ENCODE results near the gene IMMP2L. TPM values are rescaled to one million over a fixed set of nuclear protein-coding genes. Genes with fewer than 3 reads are reported as not detected.
"Not testable (repeated sequence)": the region's sequence is repeated elsewhere in the genome, so short reads cannot be mapped to it uniquely, and the experiment has no call there.

Gene IMMP2L
- total and polyA plus RNA-seq, 2 of the 4 experiments (the other 2 are of a cell fraction) = 5.8 to 9.3 TPM

GRCh38 chr7:111470998-111471397 lies 91.3 kb downstream of the IMMP2L start:
- ATAC-seq (ENCODE audit: low read depth) = no peak
- no peak overlapping the region for H2AK5ac ChIP-seq (ENCODE audit: low read depth, low read length)
- H3K27ac ChIP-seq (ENCODE audit: insufficient read depth, low read length) = no peak overlapping the region
- no peak overlapping the region for H2BK20ac ChIP-seq (ENCODE audit: low read depth, low read length)
- no peak for DNase-seq
- TF ChIP-seq RAD21 (IDR thresholded peaks at IDR 0.05; ENCODE audit: low read length) = no peak
- no peak for TF ChIP-seq MAFK (IDR thresholded peaks at IDR 0.05; ENCODE audit: low read depth, low read length)
- TF ChIP-seq NFE2L2 (IDR thresholded peaks at IDR 0.05; ENCODE audit: low read depth, low read length) = no peak
- TF ChIP-seq RFX5 (IDR thresholded peaks at IDR 0.05; ENCODE audit: low read depth, low read length) = no peak
- no peak for TF ChIP-seq FOS (IDR thresholded peaks at IDR 0.05; ENCODE audit: low read depth, low read length)
- no peak for TF ChIP-seq USF2 (IDR thresholded peaks at IDR 0.05; ENCODE audit: low read depth, low read length)
- no peak for TF ChIP-seq RCOR1 (IDR thresholded peaks at IDR 0.05; ENCODE audit: insufficient replicate concordance, low read length)
- no peak for TF ChIP-seq POLR2A (IDR thresholded peaks at IDR 0.05; ENCODE audit: low read depth, low read length)
- no peak for TF ChIP-seq CHD1 (IDR thresholded peaks at IDR 0.05; ENCODE audit: low read depth, low read length)
- TF ChIP-seq MAZ (IDR thresholded peaks at IDR 0.05; ENCODE audit: borderline replicate concordance, low read depth, low read length) = no peak
- H3K9me1 ChIP-seq (ENCODE audit: insufficient read depth, low read length) = no peaks in the 10 kb centered on the region
- ChIA-PET CTCF (no interaction called here), POLR2A (ENCODE audit: unreplicated experiment) (no interaction called here)
- no peak overlapping the region for H4K8ac ChIP-seq (ENCODE audit: low read depth in 2 of 2, low read length in 2 of 2)
- WGBS, 2 experiments (ENCODE audit: extremely low coverage in 2 of 2, insufficient read length in 1 of 2) = no CpG with 5 or more reads among the region's 2 CpGs
- intact Hi-C loops (cut with micrococcal nuclease) (no loop called here), in situ Hi-C loops (cut with MboI; ENCODE audit: low sequenced_read_pairs) (no loop called here), dilution Hi-C loops (cut with HindIII; ENCODE audit: low sequenced_read_pairs, unreplicated experiment) (no loop called here)
- no peak overlapping the region for H3K4me3 ChIP-seq (ENCODE audit: insufficient read depth, low read depth, low read length)
- no peak overlapping the region for H3K9ac ChIP-seq (ENCODE audit: low read depth, low read length)
- no peaks in the 10 kb centered on the region for H3K36me3 ChIP-seq (ENCODE audit: control insufficient read depth, insufficient read depth, low read length)
- H3K4me2 ChIP-seq (ENCODE audit: low read depth, low read length) = no peak overlapping the region
- no peak overlapping the region for H2BK5ac ChIP-seq (ENCODE audit: low read depth, low read length, poor library complexity, severe bottlenecking)
- no peak overlapping the region for H2AFZ ChIP-seq (replicated peaks; ENCODE audit: low read length, poor library complexity)
- no peak overlapping the region for H4K5ac ChIP-seq (ENCODE audit: low read depth, low read length)
- no peaks in the 10 kb centered on the region for H3K9me3 ChIP-seq (ENCODE audit: control insufficient read depth, insufficient read depth, low read length)
- no peaks in the 10 kb centered on the region for H4K20me1 ChIP-seq (ENCODE audit: insufficient read depth, low read length)
- H3K4ac ChIP-seq (ENCODE audit: low read depth, low read length) = no peak overlapping the region
- H3K14ac ChIP-seq (replicated peaks; ENCODE audit: low read depth, low read length) = no peak overlapping the region
- H2BK15ac ChIP-seq (ENCODE audit: low read depth, low read length) = no peak overlapping the region
- H2BK120ac ChIP-seq (ENCODE audit: low read depth, low read length) = no peak overlapping the region
- H3K27me3 ChIP-seq (ENCODE audit: control insufficient read depth, insufficient read depth, low read length) = no peaks in the 10 kb centered on the region
- no peaks in the 10 kb centered on the region for H3K4me1 ChIP-seq (ENCODE audit: control insufficient read depth, insufficient read depth, low read length)
- no peak overlapping the region for H3K56ac ChIP-seq (ENCODE audit: extremely low read depth, insufficient read depth, low read length)
- BruUV-seq (replicated peaks) = no TSS peak
- H3K23ac ChIP-seq (ENCODE audit: low read depth, low read length) = no peak overlapping the region
- H3K79me1 ChIP-seq (ENCODE audit: low read depth in 1 of 2, low read length in 2 of 2) = no peaks in the 10 kb centered on the region
- no peak overlapping the region for H3K18ac ChIP-seq (ENCODE audit: low read depth, low read length)
- H4K91ac ChIP-seq (ENCODE audit: insufficient read depth, low read depth, low read length) = no peak overlapping the region
- H2AK9ac ChIP-seq (replicated peaks; ENCODE audit: low read depth, low read length, poor library complexity) = no peak overlapping the region

- H2AK9ac ChIP-seq (replicated peaks; ENCODE audit: low read depth, low read length, poor library complexity); H3K4me2 ChIP-seq (ENCODE audit: low read depth, low read length); H3K23ac ChIP-seq (ENCODE audit: low read depth, low read length); CTCF ChIA-PET; H3K9me3 ChIP-seq (ENCODE audit: control insufficient read depth, insufficient read depth, low read length); BruUV-seq (replicated peaks); H3K4me1 ChIP-seq (ENCODE audit: control insufficient read depth, insufficient read depth, low read length); H3K9me1 ChIP-seq (ENCODE audit: insufficient read depth, low read length); POLR2A ChIA-PET (ENCODE audit: unreplicated experiment); H3K4ac ChIP-seq (ENCODE audit: low read depth, low read length); H3K56ac ChIP-seq (ENCODE audit: extremely low read depth, insufficient read depth, low read length); H4K91ac ChIP-seq (ENCODE audit: insufficient read depth, low read depth, low read length); H4K20me1 ChIP-seq (ENCODE audit: insufficient read depth, low read length); H3K79me1 ChIP-seq (ENCODE audit: low read depth in 1 of 2, low read length in 2 of 2); H2BK20ac ChIP-seq (ENCODE audit: low read depth, low read length); H3K18ac ChIP-seq (ENCODE audit: low read depth, low read length); intact Hi-C loops (cut with micrococcal nuclease); in situ Hi-C loops (cut with MboI; ENCODE audit: low sequenced_read_pairs); H3K27me3 ChIP-seq (ENCODE audit: control insufficient read depth, insufficient read depth, low read length); H4K5ac ChIP-seq (ENCODE audit: low read depth, low read length); H2BK5ac ChIP-seq (ENCODE audit: low read depth, low read length, poor library complexity, severe bottlenecking); H3K9ac ChIP-seq (ENCODE audit: low read depth, low read length); H2BK120ac ChIP-seq (ENCODE audit: low read depth, low read length); H2AFZ ChIP-seq (replicated peaks; ENCODE audit: low read length, poor library complexity); dilution Hi-C loops (cut with HindIII; ENCODE audit: low sequenced_read_pairs, unreplicated experiment); H2BK15ac ChIP-seq (ENCODE audit: low read depth, low read length); ATAC-seq (ENCODE audit: low read depth); H3K14ac ChIP-seq (replicated peaks; ENCODE audit: low read depth, low read length); H3K4me3 ChIP-seq (ENCODE audit: insufficient read depth, low read depth, low read length); H2AK5ac ChIP-seq (ENCODE audit: low read depth, low read length); H3K36me3 ChIP-seq (ENCODE audit: control insufficient read depth, insufficient read depth, low read length); H4K8ac ChIP-seq (ENCODE audit: low read depth in 2 of 2, low read length in 2 of 2); H3K27ac ChIP-seq (ENCODE audit: insufficient read depth, low read length); DNase-seq: not testable (repeated sequence)
- WGBS, 2 experiments (ENCODE audit: extremely low coverage in 2 of 2, insufficient read length in 1 of 2) = no CpG with 5 or more reads among the region's 1 CpG
These were observed 92.4 kb downstream of the IMMP2L start for GRCh38 chr7:111469894-111470293.
